B cell (primary cell): ENCODE measurements around the gene F2R. TPM values are rescaled to one million over a fixed set of nuclear protein-coding genes. Genes with fewer than 3 reads are reported as not detected.

Experiments used
- ATAC-seq: fragments of 200-7000 bp; cut with Tn5 transposase; one replicate; pipeline ENCODE4 v1.10.0; 2021; ENCODE audit warnings: low read depth, mild to moderate bottlenecking, moderate number of reproducible peaks, moderate library complexity
- CTCF ChIA-PET: fragments of 350-600 bp; sonication (Branson Sonifier 250); formaldehyde crosslinking; loops from one replicate; lab custom pipeline; 2021; ENCODE audit warnings: antibody characterized with exemption, inconsistent platforms; lab: Charles Lee
- POLR2A ChIA-PET: fragments of 350-600 bp; sonication (Branson Sonifier 250); formaldehyde crosslinking; loops from one replicate; lab custom pipeline; 2021; ENCODE audit warnings: antibody characterized with exemption; lab: Charles Lee
- DNase-seq: peaks from one replicate; pipeline ENCODE4 v3.0.0; 2013
- H2AFZ ChIP-seq: 2 replicates; pipeline ENCODE4 v1.6.1; 2012; ENCODE audit warnings: mild to moderate bottlenecking, low read depth, low read length; ENCODE audit not compliant: insufficient read depth, poor library complexity, severe bottlenecking
- H3K27ac ChIP-seq, 2 donors: 1 replicate in 1 of 2; 2 replicates in 1 of 2; pipeline ENCODE4 v1.5.1; 2012 to 2013; ENCODE audit warnings: low read length in 2 of 2, mild to moderate bottlenecking in 2 of 2, moderate library complexity in 1 of 2
- H3K27me3 ChIP-seq, 4 experiments: fragments of 200-600 bp in 1 of 4; sonication (generic) in 1 of 4; replicated peaks in 1 of 4; 1 replicate in 2 of 4; 2 replicates in 2 of 4; pipeline versions ENCODE4 v1.6.1 to v1.7.0; 2013 to 2016; ENCODE audit warnings: low read length in 3 of 4, mild to moderate bottlenecking in 2 of 4, mixed read lengths in 1 of 4, moderate library complexity in 1 of 4; ENCODE audit not compliant: insufficient read depth in 4 of 4, control insufficient read depth in 3 of 4; ENCODE audit errors: control extremely low read depth in 1 of 4
- H3K36me3 ChIP-seq, 2 experiments: replicated peaks in 1 of 2; 1 replicate in 1 of 2; 2 replicates in 1 of 2; pipeline versions ENCODE4 v1.6.1 to v1.7.1; 2013; ENCODE audit warnings: low read length in 1 of 2; ENCODE audit not compliant: insufficient read depth in 2 of 2, control insufficient read depth in 1 of 2; ENCODE audit errors: control extremely low read depth in 1 of 2, extremely low read depth in 1 of 2
- H3K4me1 ChIP-seq, 2 donors: fragments of 200-600 bp in 1 of 2; sonication (generic) in 1 of 2; 1 replicate in 1 of 2; 2 replicates in 1 of 2; pipeline versions ENCODE4 v1.5.1 to v1.6.1; 2013 to 2017; ENCODE audit warnings: low read length in 2 of 2; ENCODE audit not compliant: control insufficient read depth in 2 of 2, insufficient read depth in 2 of 2
- H3K4me2 ChIP-seq: replicated peaks from 2 replicates; pipeline ENCODE3; 2012; ENCODE audit warnings: mild to moderate bottlenecking, low read depth, low read length; ENCODE audit not compliant: poor library complexity, severe bottlenecking
- H3K4me3 ChIP-seq, 5 experiments: fragments of 200-600 bp in 1 of 5; sonication (generic) in 1 of 5; 1 replicate in 3 of 5; 2 replicates in 2 of 5; pipeline versions ENCODE4 v1.5.1 to v1.7.0; 2011 to 2016; ENCODE audit warnings: low read length in 4 of 5, mild to moderate bottlenecking in 4 of 5, low read depth in 2 of 5, control low read depth in 1 of 5, moderate library complexity in 1 of 5; ENCODE audit not compliant: insufficient read depth in 1 of 5; ENCODE audit errors: control extremely low read depth in 1 of 5, extremely low read depth in 1 of 5
- H3K79me2 ChIP-seq: fragments of 200-600 bp; sonication (generic); one replicate; pipeline ENCODE4 v1.6.0; 2016; ENCODE audit warnings: low read length; ENCODE audit not compliant: control insufficient read depth, insufficient read depth
- H3K9ac ChIP-seq: fragments of 200-600 bp; sonication (generic); 2 replicates; pipeline ENCODE4 v1.6.1; 2017; ENCODE audit warnings: mild to moderate bottlenecking, low read length, moderate library complexity
- H3K9me3 ChIP-seq, 3 donors: one replicate each; pipeline versions ENCODE4 v1.6.1 to v1.7.1; 2013; ENCODE audit warnings: low read length in 2 of 3; ENCODE audit not compliant: control insufficient read depth in 2 of 3, insufficient read depth in 1 of 3; ENCODE audit errors: control extremely low read depth in 1 of 3
- H4K20me1 ChIP-seq: 2 replicates; pipeline ENCODE4 v1.6.0; 2012; ENCODE audit warnings: mild to moderate bottlenecking, low read length; ENCODE audit not compliant: insufficient read depth, control insufficient read depth, poor library complexity, severe bottlenecking
- H3K27ac Mint-ChIP-seq: one replicate; pipeline ENCODE4 v1.8.0; 2021; ENCODE audit warnings: mixed read lengths
- H3K27me3 Mint-ChIP-seq: one replicate; pipeline ENCODE4 v1.8.0; 2021; ENCODE audit warnings: mixed read lengths
- H3K4me1 Mint-ChIP-seq: one replicate; pipeline ENCODE4 v1.8.0; 2021; ENCODE audit warnings: mixed read lengths
- H3K4me3 Mint-ChIP-seq: one replicate; pipeline ENCODE4 v1.8.0; 2021; ENCODE audit warnings: mixed read lengths
- H3K9me3 Mint-ChIP-seq: one replicate; pipeline ENCODE4 v1.8.0; 2022; ENCODE audit warnings: mixed read lengths; ENCODE audit not compliant: insufficient read depth
- EZH2 ChIP-seq: IDR thresholded peaks from 2 replicates; pipeline ENCODE4 v1.6.1; 2012; ENCODE audit warnings: borderline replicate concordance, low read depth, mild to moderate bottlenecking, moderate library complexity, low read length; ENCODE audit not compliant: insufficient read depth, poor library complexity, severe bottlenecking
- WGBS: methylation state at CpG from one replicate; pipeline ENCODE4 v1.1.5; 2013; ENCODE audit warnings: missing lambda C conversion rate; ENCODE audit not compliant: insufficient coverage; 5-methylcytosine and 5-hydroxymethylcytosine counted together
- intact Hi-C: fragments of 100-400 bp; cut with micrococcal nuclease; formaldehyde crosslinking; loops from one replicate; pipeline ENCODE4 v1.10.0; 2022
- polyA plus RNA-seq: library from polyadenylated mRNA; depleted of rRNA; stranded (reverse); fragments of >200 nt; gene quantifications from 2 replicates; pipeline ENCODE4 v1.2.3, GENCODE V29; 2012
- total RNA-seq, 2 donors: library from RNA; stranded (reverse); fragments of 120-200 nt in 1 of 2; gene quantifications; 1 replicate in 1 of 2; 2 replicates in 1 of 2; pipeline versions ENCODE4 v1.2.3 to v1.2.4, GENCODE V29; 2013 to 2022
- TF ChIP-seq, protein P1 (sequence below): fragments of 200-600 bp; IDR thresholded peaks from one replicate; pipeline ENCODE4 v1.8.0; 2022; ENCODE audit warnings: antibody characterized with exemption, mild to moderate bottlenecking

F2R gene
- total and polyA plus RNA-seq, 2 donors (not counting 1 experiment from before 2014, with no cell fraction given): 0.25 to 1.4 TPM

DNA sequence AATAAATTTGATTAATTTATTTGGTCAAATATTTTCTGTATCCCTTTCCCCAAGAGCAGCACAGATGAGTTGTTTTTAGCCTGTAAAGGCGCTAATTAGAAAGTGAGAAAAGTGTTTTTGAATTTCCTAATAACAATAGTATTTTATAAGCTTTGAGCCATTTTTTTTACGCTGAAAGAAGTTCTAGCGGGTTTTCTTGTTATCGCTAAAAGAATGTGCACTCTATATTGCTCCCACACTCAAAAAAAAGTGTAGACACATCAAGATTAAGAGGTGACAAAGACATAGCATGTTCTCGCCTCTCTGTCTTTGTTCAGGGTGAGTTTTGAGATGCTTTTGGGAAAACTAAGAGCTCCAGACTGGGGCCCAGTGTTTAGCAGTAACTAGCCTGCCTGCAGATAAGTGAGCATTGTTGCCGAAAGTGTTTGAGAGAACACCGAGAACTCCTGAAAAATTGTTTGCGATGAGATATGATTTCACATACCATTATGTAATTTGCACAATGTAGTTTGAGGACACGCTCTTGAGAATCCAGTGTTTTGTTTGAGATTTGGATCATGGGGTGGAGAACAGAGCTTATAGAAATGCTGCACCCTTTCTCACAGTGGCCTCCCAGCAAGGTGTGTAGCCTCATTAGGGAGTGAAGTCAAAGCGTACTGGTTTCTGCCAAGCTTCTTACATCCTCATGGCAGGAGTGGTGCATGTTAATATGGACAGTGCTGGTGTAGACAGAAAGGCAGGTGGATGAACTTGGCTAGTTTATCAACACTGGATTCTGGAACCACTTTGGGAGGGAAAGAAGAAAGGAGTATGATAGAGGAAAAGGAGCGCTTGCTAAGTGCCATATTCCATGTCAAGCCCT is 1.5 kb downstream of the F2R start:
- Mint-ChIP-seq H3K4me3 (peak overlapping the region; percentile 88), H3K9me3 (no peaks in the 10 kb centered on the region), H3K27me3 (peaks cover 42% of the 10 kb centered on the region), H3K27ac (no peak overlapping the region), H3K4me1 (peaks cover 32% of the 10 kb centered on the region)
- H3K9me3 ChIP-seq: peaks cover 0 to 9% (median 0%) of the 10 kb centered on the region in 3 donors
- H3K79me2 ChIP-seq: no peaks in the 10 kb centered on the region
- POLR2A ChIA-PET: no interaction called here
- CTCF ChIA-PET: interaction anchor here (1.1 to 2.5 kb wide), 2 partner anchors 57 to 116 kb away, joined by 4 to 6 read pairs; no protein-coding TSS in a partner anchor
- no peak overlapping the region for H3K4me3 ChIP-seq
- H3K4me1 ChIP-seq: peaks cover 25 to 28% of the 10 kb centered on the region in 2 donors
- no peaks in the 10 kb centered on the region for H3K36me3 ChIP-seq
- H3K9ac ChIP-seq: no peak overlapping the region
- H2AFZ ChIP-seq: no peak overlapping the region
- DNase-seq (no peak), ATAC-seq (no peak)
- no peaks in the 10 kb centered on the region for H4K20me1 ChIP-seq
- H3K27ac ChIP-seq: no peak overlapping the region
- peaks cover 0 to 42% (median 25%) of the 10 kb centered on the region in 4 experiments for H3K27me3 ChIP-seq
- intact Hi-C loops: loop anchor here (10.0 kb wide), 1 partner anchor 777 kb away; the partner anchor contains the start of gene WDR41
- no peak overlapping the region for H3K4me2 ChIP-seq
- TF ChIP-seq, protein P1, sequence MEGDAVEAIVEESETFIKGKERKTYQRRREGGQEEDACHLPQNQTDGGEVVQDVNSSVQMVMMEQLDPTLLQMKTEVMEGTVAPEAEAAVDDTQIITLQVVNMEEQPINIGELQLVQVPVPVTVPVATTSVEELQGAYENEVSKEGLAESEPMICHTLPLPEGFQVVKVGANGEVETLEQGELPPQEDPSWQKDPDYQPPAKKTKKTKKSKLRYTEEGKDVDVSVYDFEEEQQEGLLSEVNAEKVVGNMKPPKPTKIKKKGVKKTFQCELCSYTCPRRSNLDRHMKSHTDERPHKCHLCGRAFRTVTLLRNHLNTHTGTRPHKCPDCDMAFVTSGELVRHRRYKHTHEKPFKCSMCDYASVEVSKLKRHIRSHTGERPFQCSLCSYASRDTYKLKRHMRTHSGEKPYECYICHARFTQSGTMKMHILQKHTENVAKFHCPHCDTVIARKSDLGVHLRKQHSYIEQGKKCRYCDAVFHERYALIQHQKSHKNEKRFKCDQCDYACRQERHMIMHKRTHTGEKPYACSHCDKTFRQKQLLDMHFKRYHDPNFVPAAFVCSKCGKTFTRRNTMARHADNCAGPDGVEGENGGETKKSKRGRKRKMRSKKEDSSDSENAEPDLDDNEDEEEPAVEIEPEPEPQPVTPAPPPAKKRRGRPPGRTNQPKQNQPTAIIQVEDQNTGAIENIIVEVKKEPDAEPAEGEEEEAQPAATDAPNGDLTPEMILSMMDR: no peak
- TF ChIP-seq EZH2: no peak
- 92% methylated on average over 2 of the region's 11 CpGs for WGBS

DNA sequence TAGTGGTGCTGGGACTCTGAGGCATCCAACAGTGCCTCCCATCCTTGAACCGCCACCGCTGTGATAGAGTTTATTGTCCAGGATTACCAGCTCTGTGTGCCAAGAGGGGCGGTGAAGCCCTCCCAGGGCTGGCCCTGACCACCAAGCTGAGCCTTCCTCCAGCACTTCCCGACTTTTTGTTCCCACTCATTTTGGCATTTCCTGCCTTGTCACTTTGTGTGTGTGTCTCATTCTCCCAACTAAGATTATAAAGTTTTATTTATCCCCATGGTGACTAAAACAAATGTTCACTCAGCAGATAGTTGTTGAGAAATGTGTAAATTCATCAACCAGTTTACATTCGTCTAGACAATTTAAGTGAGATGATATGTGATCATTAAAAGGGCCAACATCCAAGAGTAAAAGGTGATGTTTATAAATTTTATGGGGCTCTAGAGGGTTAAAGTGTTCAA is 2.5 kb downstream of the F2R start:
- no peak overlapping the region for H3K9ac ChIP-seq
- H3K4me2 ChIP-seq: no peak overlapping the region
- H3K9me3 Mint-ChIP-seq: no peaks in the 10 kb centered on the region
- ChIA-PET POLR2A (no interaction called here), CTCF (interaction anchor here (2.5 kb wide), 1 partner anchor 56 kb away, joined by 6 read pairs; no protein-coding TSS in a partner anchor)
- H3K27me3 Mint-ChIP-seq: peaks cover 42% of the 10 kb centered on the region
- WGBS: 90% methylated on average over 3 of the region's 5 CpGs
- ATAC-seq (no peak), DNase-seq (no peak)
- intact Hi-C loops: loop anchor here (10.0 kb wide), 1 partner anchor 776 kb away; the partner anchor contains the start of gene WDR41
- H3K27ac ChIP-seq: no peak overlapping the region
- H4K20me1 ChIP-seq: no peaks in the 10 kb centered on the region
- no peaks in the 10 kb centered on the region for H3K79me2 ChIP-seq
- no peak overlapping the region for H3K4me3 Mint-ChIP-seq
- H3K36me3 ChIP-seq: no peaks in the 10 kb centered on the region
- H3K27ac Mint-ChIP-seq: no peak overlapping the region
- H3K4me3 ChIP-seq: no peak overlapping the region
- no peak for TF ChIP-seq EZH2
- TF ChIP-seq, protein P1: no peak
- H2AFZ ChIP-seq: no peak overlapping the region
- H3K27me3 ChIP-seq: peaks cover 0 to 42% (median 25%) of the 10 kb centered on the region in 4 experiments
- H3K4me1 ChIP-seq: peaks cover 25 to 28% of the 10 kb centered on the region in 2 donors
- peaks cover 0 to 9% (median 0%) of the 10 kb centered on the region in 3 donors for H3K9me3 ChIP-seq
- peaks cover 32% of the 10 kb centered on the region for H3K4me1 Mint-ChIP-seq
